GM18508 (cell line): ENCODE measurements around the gene RXRA.

ENCODE experiments used
- ATAC-seq: cut with Tn5 transposase; IDR thresholded peaks from one replicate; pipeline ENCODE4 v1.9.1; 2021; ENCODE audit warnings: moderate number of reproducible peaks; ENCODE audit not compliant: insufficient read depth, unreplicated experiment

The RXRA gene

GRCh38 chr9:134422301-134423090, 96.2 kb downstream of the RXRA start:
- no peak for ATAC-seq

GRCh38 chr9:134423166-134423565, 96.9 kb downstream of the RXRA start:
- ATAC-seq, result no peak

GRCh38 chr9:134423749-134424148, 97.5 kb downstream of the RXRA start:
- ATAC-seq, result no peak

- no peak for ATAC-seq
These were observed 98.6 kb downstream of the RXRA start for GRCh38 chr9:134424818-134425217.

- ATAC-seq, result no peak
These were observed 99.1 kb downstream of the RXRA start for GRCh38 chr9:134425401-134425800.

GRCh38 chr9:134425812-134426211, 99.6 kb downstream of the RXRA start:
- no peak for ATAC-seq

- ATAC-seq, result no peak
These were observed 100.2 kb downstream of the RXRA start for GRCh38 chr9:134426436-134426835.

- ATAC-seq, result no peak
These were observed 101.0 kb downstream of the RXRA start for GRCh38 chr9:134427153-134427782.

GRCh38 chr9:134428559-134428958, 102.3 kb downstream of the RXRA start:
- ATAC-seq, result no peak

- ATAC-seq, result no peak
These were observed 102.8 kb downstream of the RXRA start for GRCh38 chr9:134429007-134429406.

- ATAC-seq, result no peak
These were observed 103.2 kb downstream of the RXRA start for GRCh38 chr9:134429481-134429880.

- no peak for ATAC-seq
These were observed 104.8 kb downstream of the RXRA start for GRCh38 chr9:134431095-134431494.

GRCh38 chr9:134431626-134432025, 105.4 kb downstream of the RXRA start:
- ATAC-seq, result no peak

GRCh38 chr9:134432471-134432870, 106.2 kb downstream of the RXRA start:
- no peak for ATAC-seq

- ATAC-seq, result no peak
These were observed 106.8 kb downstream of the RXRA start for GRCh38 chr9:134433101-134433500.

- ATAC-seq, result no peak
These were observed 107.9 kb downstream of the RXRA start for GRCh38 chr9:134433909-134434882.

GRCh38 chr9:134434894-134435506, 108.7 kb downstream of the RXRA start:
- ATAC-seq, result no peak

GRCh38 chr9:134435550-134436378, 109.5 kb downstream of the RXRA start:
- no peak for ATAC-seq

GRCh38 chr9:134436379-134436762, 110.1 kb downstream of the RXRA start:
- no peak for ATAC-seq

GRCh38 chr9:134436911-134437310, 110.7 kb downstream of the RXRA start:
- ATAC-seq, result no peak
